Stimulated activated CD8-positive, alpha-beta memory T cell treated with anti-CD3 and anti-CD28 coated beads, Interleukin-15, amount 100 ng/mL, for 48 hours (primary cell): ENCODE results near the gene FRMD8.
"Not testable (repeated sequence)": the region's sequence is repeated elsewhere in the genome, so short reads cannot be mapped to it uniquely, and the experiment has no call there.

Experiments used
- DNase-seq, 2 donors: peaks; one replicate each; pipeline ENCODE4 v3.0.0-alpha.2; 2020; ENCODE audit warnings: low read depth in 2 of 2

FRMD8 gene

GRCh38 chr11:65435981-65436411, 49.6 kb downstream of the FRMD8 start:
- DNase-seq = no peak

- DNase-seq = no peak
These were observed 50.1 kb downstream of the FRMD8 start for GRCh38 chr11:65436412-65437032.

GRCh38 chr11:65437436-65438227, 51.2 kb downstream of the FRMD8 start:
- no peak for DNase-seq

GRCh38 chr11:65438257-65439151, 52.1 kb downstream of the FRMD8 start:
- no peak for DNase-seq

GRCh38 chr11:65439331-65440181, 53.1 kb downstream of the FRMD8 start:
- DNase-seq = no peak

- no peak for DNase-seq
These were observed 54.5 kb downstream of the FRMD8 start for GRCh38 chr11:65440831-65441499.

- DNase-seq = no peak
These were observed 56.5 kb downstream of the FRMD8 start for GRCh38 chr11:65442842-65443331.

- no peak for DNase-seq
These were observed 58.0 kb downstream of the FRMD8 start for GRCh38 chr11:65444314-65445051.

- DNase-seq = no peak
These were observed 58.7 kb downstream of the FRMD8 start for GRCh38 chr11:65445101-65445603.

GRCh38 chr11:65445604-65446445, 59.4 kb downstream of the FRMD8 start:
- DNase-seq = no peak

- DNase-seq = no peak
These were observed 60.2 kb downstream of the FRMD8 start for GRCh38 chr11:65446446-65447277.

GRCh38 chr11:65448074-65448417, 61.6 kb downstream of the FRMD8 start:
- DNase-seq = no peak

- no peak for DNase-seq
These were observed 62.1 kb downstream of the FRMD8 start for GRCh38 chr11:65448418-65449105.

- not testable (repeated sequence) for DNase-seq
These were observed 64.9 kb downstream of the FRMD8 start for GRCh38 chr11:65451301-65451700.

- not testable (repeated sequence) for DNase-seq
These were observed 65.8 kb downstream of the FRMD8 start for GRCh38 chr11:65452259-65452658.

- no peak for DNase-seq
These were observed 66.5 kb downstream of the FRMD8 start for GRCh38 chr11:65452806-65453490.

GRCh38 chr11:65454311-65454695, 67.9 kb downstream of the FRMD8 start:
- DNase-seq = no peak
